Activated T-helper 1 cell treated with anti-CD3 and anti-CD28 coated beads, Interleukin-12 subunit alpha, Interleukin-12 subunit beta, Interleukin-2, Interleukin-4 antibody, amounts not matched to agents 30 ng/mL and 10 ng/mL and 1 ng/mL, durations not matched to agents 14 hours and 24 hours and 36 hours (primary cell): Measurements from ENCODE around the gene RAB15. TPM values are rescaled to one million over a fixed set of nuclear protein-coding genes. Genes with fewer than 3 reads are reported as not detected.
A peak's percentile ranks its signal among the peaks of the same experiment; 100 is the strongest.

Experiments
- DNase-seq: peaks from one replicate; pipeline ENCODE4 v3.0.0; 2021; ENCODE audit warnings: low spot score
- H3K27ac Mint-ChIP-seq: one replicate; pipeline ENCODE4 v1.8.0; 2021; ENCODE audit warnings: mild to moderate bottlenecking, mixed read lengths
- H3K27me3 Mint-ChIP-seq: one replicate; pipeline ENCODE4 v1.8.0; 2022; ENCODE audit warnings: mild to moderate bottlenecking, moderate library complexity, mixed read lengths; ENCODE audit not compliant: insufficient read depth
- H3K36me3 Mint-ChIP-seq: one replicate; pipeline ENCODE4 v1.8.0; 2021; ENCODE audit warnings: low read depth, mixed read lengths
- H3K4me1 Mint-ChIP-seq: one replicate; pipeline ENCODE4 v1.8.0; 2021; ENCODE audit warnings: low read depth, mixed read lengths
- H3K4me3 Mint-ChIP-seq: one replicate; pipeline ENCODE4 v1.8.0; 2021; ENCODE audit warnings: mild to moderate bottlenecking, moderate library complexity, mixed read lengths
- H3K9me3 Mint-ChIP-seq: one replicate; pipeline ENCODE4 v1.8.0; 2021; ENCODE audit warnings: mixed read lengths
- intact Hi-C: fragments of 100-400 bp; cut with micrococcal nuclease; formaldehyde crosslinking; loops from one replicate; pipeline ENCODE4 v1.15.1; 2024
- total RNA-seq: library from RNA; stranded (reverse); gene quantifications from 2 replicates; pipeline ENCODE4 v1.2.3, GENCODE V29; 2022

The RAB15 gene
- total RNA-seq, 1 donor from 2014 or later: 5.7 TPM

DNA sequence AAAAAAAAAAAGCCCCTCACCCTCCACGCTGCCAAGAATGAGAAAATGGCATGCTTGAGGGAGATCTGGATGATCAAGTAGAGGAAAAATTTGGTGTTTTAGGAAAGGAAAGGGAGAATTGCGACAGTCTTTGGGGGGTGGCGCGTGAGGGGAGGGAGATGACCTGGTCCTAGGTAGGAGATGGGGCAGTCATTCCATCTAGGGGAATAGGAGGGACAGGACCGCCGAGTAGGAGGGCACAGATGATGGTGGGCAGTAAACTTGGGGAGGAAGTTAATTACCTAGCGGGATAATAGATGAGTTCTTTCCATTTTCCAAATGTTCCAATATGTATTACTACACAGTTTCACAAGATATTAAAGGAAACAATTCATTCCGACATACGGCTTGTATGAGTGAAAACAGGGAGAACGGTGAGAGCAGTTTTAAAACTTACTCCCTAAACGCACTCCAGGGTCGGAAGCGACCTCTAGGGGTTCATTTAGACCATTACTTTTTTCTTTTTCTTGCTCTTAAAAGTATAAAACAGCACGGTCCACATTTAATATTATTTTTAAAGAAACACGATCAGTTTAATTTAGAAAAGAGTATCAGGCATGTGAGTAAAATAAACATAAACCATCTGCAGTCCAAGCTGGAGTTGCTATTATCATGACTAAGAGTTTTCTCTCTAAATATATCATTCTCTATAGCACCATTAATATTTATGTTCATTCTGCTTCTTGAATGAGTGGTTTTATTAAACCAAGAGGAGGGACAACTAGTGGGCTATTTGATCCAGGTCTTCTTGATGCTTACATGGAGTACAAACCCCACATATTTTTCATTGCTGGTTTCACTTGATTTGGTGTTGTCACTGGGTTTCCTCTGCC is 11.5 kb upstream of the RAB15 start:
- no peaks in the 10 kb centered on the region for H3K9me3 Mint-ChIP-seq
- peaks cover 29% of the 10 kb centered on the region for H3K27me3 Mint-ChIP-seq
- peaks cover 26% of the 10 kb centered on the region for H3K4me1 Mint-ChIP-seq
- intact Hi-C loops: loop anchor here (1.0 kb wide), 1 partner anchor 160 kb away; no protein-coding TSS in a partner anchor
- H3K4me3 Mint-ChIP-seq: peak overlapping the region; percentile 41
- H3K36me3 Mint-ChIP-seq: peaks cover under 1% of the 10 kb centered on the region
- no peak for DNase-seq
- H3K27ac Mint-ChIP-seq: no peak overlapping the region

DNA sequence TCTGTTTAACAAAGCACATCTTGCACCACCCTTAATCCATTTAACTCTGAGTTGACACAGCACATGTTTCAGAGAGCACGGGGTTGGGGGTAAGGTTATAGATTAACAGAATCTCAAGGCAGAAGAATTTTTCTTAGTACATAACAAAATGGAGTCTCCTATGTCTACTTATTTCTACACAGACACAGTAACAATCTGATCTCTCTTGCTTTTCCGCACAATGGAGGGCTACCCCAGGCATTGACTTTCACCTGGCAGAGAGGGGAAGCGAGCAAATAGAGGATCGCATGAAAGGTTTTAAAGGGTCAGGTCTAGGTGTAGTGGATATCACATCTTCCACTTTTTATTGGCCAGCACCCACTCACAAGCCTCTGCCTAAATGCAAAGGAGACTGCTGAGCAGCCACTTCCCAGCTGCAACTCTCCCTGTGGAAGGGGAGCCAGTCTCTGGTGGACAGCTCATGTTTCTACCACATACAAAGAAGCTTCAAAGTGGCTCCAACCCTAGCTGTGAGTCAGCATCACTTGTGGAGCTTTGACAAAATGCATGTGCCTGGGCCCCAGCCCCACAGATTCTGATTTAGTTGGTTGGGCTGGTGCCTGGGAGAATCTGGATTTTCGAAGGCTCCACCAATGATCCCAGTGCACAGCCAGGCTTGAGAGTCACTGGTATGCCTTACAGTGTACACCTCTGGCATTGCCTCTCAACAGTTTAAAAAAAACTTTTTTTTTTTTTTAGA is 7.4 kb upstream of the RAB15 start:
- Mint-ChIP-seq H3K9me3 (no peaks in the 10 kb centered on the region), H3K27ac (no peak overlapping the region), H3K4me1 (peaks cover 7% of the 10 kb centered on the region), H3K4me3 (no peak overlapping the region), H3K27me3 (peaks cover 36% of the 10 kb centered on the region), H3K36me3 (no peaks in the 10 kb centered on the region)
- intact Hi-C loops: no loop called here
- DNase-seq: no peak

DNA sequence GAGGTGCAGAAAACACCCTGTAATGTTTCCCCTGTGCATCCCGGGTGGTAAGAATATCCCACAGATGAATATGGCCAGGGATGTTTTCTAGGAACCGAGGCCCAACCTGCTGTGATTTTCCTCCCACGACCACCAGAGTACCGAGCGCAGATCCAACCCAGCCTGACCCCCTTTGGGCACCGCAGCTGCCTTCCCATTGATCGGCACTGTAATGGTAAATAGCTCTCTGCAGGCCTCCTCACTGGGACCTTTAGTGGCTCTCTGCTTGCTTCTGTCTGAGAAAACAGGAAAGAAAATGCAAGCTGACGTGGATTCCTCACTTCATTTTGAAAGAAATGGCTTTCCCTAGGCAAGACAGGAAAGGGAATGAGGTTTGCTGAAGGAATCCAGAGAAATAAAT is 2.4 kb upstream of the RAB15 start:
- intact Hi-C loops: loop anchor here (5.0 kb wide), 1 partner anchor 47 kb away; no protein-coding TSS in a partner anchor
- Mint-ChIP-seq H3K9me3 (no peaks in the 10 kb centered on the region), H3K4me3 (peak overlapping the region; percentile 39), H3K4me1 (no peaks in the 10 kb centered on the region), H3K27me3 (peaks cover 40% of the 10 kb centered on the region), H3K36me3 (no peaks in the 10 kb centered on the region), H3K27ac (no peak overlapping the region)
- DNase-seq: no peak

DNA sequence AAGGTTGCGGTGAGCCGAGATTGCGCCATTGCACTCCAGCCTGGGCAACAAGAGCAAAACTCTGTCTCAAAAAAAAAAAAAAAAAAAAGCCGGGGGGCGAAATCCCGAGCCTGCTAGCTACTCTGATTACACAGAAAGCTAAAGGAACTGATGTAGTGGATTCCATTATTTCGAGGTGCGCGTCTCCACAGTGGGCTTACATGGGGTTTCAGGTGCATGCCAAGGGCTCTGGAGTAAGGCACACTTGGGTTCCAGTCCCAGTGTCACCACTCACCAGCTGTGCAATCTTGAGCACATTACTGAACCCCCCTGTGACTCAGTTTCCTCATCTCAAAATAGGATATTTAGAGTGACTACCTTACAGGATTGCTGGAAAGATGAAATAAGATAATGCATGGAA is 1.7 kb upstream of the RAB15 start:
- DNase-seq: no peak
- H3K27ac Mint-ChIP-seq: no peak overlapping the region
- no peaks in the 10 kb centered on the region for H3K9me3 Mint-ChIP-seq
- H3K4me1 Mint-ChIP-seq: no peaks in the 10 kb centered on the region
- no peak overlapping the region for H3K4me3 Mint-ChIP-seq
- intact Hi-C loops: loop anchor here (5.0 kb wide), 1 partner anchor 47 kb away; no protein-coding TSS in a partner anchor
- peaks cover 37% of the 10 kb centered on the region for H3K27me3 Mint-ChIP-seq
- no peaks in the 10 kb centered on the region for H3K36me3 Mint-ChIP-seq

DNA sequence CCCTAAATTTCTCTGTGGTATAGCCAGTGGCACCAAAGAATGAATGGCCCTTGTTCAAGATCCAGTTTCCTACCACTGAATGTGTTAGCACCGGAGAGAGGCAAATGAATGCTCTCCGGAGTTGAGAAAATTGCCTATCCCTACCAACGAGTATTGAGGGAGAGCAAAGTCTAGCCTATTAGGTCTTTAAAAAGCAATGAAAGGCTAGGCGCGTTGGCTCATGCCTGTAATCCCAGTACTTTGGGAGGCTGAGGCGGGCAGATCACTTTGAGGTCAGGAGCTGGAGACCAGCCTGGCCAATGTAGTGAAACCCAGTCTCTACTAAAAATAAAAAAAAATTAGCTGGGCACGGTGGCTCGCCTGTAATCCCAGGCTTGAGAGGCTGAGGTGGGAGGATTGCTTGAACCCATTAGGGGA is 898 bp upstream of the RAB15 start:
- no peaks in the 10 kb centered on the region for H3K9me3 Mint-ChIP-seq
- DNase-seq: no peak
- H3K4me3 Mint-ChIP-seq: peak overlapping the region; percentile 84
- H3K27me3 Mint-ChIP-seq: peaks cover 33% of the 10 kb centered on the region
- no peaks in the 10 kb centered on the region for H3K36me3 Mint-ChIP-seq
- H3K27ac Mint-ChIP-seq: no peak overlapping the region
- intact Hi-C loops: loop anchor here (5.0 kb wide), 1 partner anchor 46 kb away; no protein-coding TSS in a partner anchor
- no peaks in the 10 kb centered on the region for H3K4me1 Mint-ChIP-seq

DNA sequence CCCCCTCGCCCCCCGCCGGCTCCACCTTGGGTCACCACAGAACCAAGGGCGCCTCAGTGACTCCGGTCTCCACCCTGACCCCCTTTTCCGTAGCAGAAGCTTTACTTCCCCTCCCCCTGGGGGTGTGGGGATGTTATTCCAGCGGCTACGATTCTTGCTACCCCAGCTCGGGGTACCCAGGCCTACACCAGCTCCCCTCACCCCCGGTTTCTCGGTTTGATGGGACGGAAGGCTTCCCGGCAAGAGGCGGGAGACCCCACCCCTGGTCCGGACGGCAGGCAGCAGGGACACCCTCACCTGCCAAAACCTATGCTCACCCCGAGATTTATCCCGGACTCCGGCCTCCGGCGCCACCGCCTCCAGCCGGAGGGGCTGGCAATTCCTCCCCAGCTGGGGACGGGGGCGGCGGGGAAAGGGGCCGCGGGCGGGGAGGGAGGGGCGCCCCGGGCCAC is 619 bp downstream of the RAB15 start:
- Mint-ChIP-seq H3K27me3 (peaks cover 31% of the 10 kb centered on the region), H3K27ac (no peak overlapping the region), H3K9me3 (no peaks in the 10 kb centered on the region), H3K36me3 (no peaks in the 10 kb centered on the region), H3K4me3 (peak overlapping the region; percentile 74), H3K4me1 (no peaks in the 10 kb centered on the region)
- no peak for DNase-seq
- intact Hi-C loops: loop anchor here (5.0 kb wide), 1 partner anchor 44 kb away; no protein-coding TSS in a partner anchor

DNA sequence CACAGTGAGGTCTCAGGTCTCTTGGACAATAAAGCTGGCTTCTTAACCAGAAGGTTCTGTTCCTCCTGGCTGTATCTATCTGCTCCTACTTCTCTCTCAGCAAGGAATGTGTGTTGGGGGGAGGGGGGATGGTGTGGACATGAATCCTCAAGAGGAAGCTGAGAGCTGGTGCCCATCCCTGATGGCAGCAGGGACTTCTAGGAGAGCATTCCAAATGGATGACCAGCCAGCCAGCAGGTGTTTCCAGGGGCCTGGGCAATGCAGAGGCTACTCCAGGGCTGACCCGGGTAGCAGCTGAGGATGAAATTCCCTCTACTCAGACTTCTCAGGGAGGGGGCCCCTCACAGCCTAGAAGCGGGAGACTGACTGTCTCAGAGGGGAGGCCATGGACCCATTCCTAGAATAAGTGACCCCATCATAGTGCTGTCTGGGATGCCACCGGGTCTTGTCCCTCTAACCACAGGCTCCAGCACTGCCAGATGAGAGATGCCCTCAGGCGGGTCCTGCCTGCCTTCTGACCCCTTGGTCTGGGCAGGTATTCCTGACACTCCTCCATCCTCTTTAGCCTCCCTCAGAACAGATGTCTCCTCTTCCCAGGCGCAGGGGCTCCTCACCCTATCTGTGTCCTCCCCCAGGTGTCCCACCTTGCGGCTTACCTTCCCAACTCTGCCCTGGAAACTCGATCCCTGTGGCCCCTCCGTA is 1.2 kb downstream of the RAB15 start:
- no peaks in the 10 kb centered on the region for H3K36me3 Mint-ChIP-seq
- no peak for DNase-seq
- H3K27me3 Mint-ChIP-seq: peaks cover 26% of the 10 kb centered on the region
- H3K4me1 Mint-ChIP-seq: no peaks in the 10 kb centered on the region
- H3K4me3 Mint-ChIP-seq: peak overlapping the region; percentile 74
- intact Hi-C loops: loop anchor here (5.0 kb wide), 1 partner anchor 44 kb away; no protein-coding TSS in a partner anchor
- no peaks in the 10 kb centered on the region for H3K9me3 Mint-ChIP-seq
- no peak overlapping the region for H3K27ac Mint-ChIP-seq

DNA sequence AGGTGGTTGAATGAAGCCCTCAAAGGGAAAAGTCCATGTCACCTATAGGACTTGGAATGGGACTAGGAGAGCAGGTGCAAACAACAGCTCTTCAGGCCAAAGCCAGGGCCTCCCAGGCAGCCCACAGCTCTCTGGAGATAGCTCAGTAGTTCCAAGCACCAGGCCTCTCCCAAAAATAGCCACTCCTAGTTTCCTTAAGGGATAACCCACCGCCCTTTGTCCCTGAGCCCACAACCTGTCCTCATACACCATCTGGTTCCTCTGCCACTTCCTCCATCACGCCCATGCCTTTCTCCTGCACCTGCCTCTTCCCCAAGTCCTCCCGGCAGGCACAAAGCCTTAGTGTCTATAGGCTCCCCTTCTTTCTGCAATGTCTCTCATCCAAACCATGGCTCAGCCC is 2.1 kb downstream of the RAB15 start:
- Mint-ChIP-seq H3K4me1 (no peaks in the 10 kb centered on the region), H3K9me3 (no peaks in the 10 kb centered on the region), H3K27ac (no peak overlapping the region), H3K4me3 (peak overlapping the region; percentile 74), H3K27me3 (peaks cover 26% of the 10 kb centered on the region), H3K36me3 (no peaks in the 10 kb centered on the region)
- intact Hi-C loops: loop anchor here (5.0 kb wide), 1 partner anchor 43 kb away; no protein-coding TSS in a partner anchor
- no peak for DNase-seq

DNA sequence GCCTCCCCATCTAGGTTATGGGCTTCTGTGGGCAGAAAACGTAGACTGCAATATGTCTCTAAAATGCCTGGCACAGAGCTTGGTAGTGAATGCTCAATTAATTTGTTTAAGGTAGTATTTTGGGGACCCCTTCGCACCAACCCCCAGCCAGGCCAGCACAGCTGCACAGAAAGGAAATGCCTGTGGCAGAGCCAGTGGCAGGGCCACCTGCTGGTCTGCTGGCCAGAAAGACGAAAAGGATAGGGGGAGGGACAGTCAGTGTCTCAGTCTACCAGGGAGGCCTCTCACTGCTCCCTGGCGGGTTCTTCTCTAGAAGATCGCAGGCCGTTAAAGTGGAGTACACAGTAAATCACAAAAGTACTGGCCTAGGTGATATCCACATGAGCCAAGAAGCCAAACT is 3.5 kb downstream of the RAB15 start:
- no peaks in the 10 kb centered on the region for H3K36me3 Mint-ChIP-seq
- no peak for DNase-seq
- H3K4me3 Mint-ChIP-seq: no peak overlapping the region
- peaks cover 24% of the 10 kb centered on the region for H3K27me3 Mint-ChIP-seq
- H3K9me3 Mint-ChIP-seq: no peaks in the 10 kb centered on the region
- H3K27ac Mint-ChIP-seq: no peak overlapping the region
- intact Hi-C loops: no loop called here
- H3K4me1 Mint-ChIP-seq: no peaks in the 10 kb centered on the region

DNA sequence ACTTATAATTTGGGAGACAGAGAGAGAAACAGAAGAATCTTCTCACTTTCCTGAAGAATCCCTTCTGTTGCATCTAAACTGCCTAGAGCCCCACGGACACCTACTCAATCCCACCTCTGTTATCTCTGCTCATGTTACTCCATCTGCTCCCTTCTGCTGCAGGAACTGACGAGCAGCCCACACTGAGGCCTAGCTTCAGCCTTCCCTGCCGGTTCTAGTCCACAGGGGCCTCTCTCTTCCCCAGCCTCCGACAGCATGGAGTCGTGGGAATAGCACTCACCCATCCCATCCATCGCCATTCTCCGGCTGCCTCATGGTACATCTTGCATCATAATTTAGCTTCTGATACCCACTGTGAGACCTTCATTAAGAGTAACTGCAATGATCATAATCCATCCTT is 4.0 kb downstream of the RAB15 start:
- intact Hi-C loops: no loop called here
- no peak overlapping the region for H3K4me3 Mint-ChIP-seq
- no peaks in the 10 kb centered on the region for H3K4me1 Mint-ChIP-seq
- H3K27me3 Mint-ChIP-seq: peaks cover 19% of the 10 kb centered on the region
- H3K36me3 Mint-ChIP-seq: no peaks in the 10 kb centered on the region
- no peak for DNase-seq
- H3K27ac Mint-ChIP-seq: no peak overlapping the region
- H3K9me3 Mint-ChIP-seq: no peaks in the 10 kb centered on the region

DNA sequence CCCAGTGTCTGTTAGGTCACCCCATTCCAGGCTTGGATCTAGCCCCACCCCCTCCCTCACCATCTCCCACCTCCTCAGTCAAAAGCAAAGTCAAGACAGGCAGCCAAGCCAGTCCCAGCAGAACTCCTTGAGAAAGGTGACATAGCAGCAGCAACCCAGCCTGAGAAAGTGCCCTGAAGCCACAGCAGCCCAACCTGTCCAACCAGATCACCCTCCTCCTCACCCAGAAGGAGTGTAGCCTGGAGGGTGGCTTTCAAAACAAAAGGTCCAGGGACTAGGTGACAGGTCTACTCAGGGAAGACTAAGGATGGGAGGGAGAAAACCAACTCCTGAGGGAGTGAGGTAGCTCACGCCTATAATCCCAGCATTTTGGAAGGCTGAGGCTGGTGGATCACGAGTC is 5.2 kb downstream of the RAB15 start:
- Mint-ChIP-seq H3K36me3 (no peaks in the 10 kb centered on the region), H3K27me3 (peaks cover 12% of the 10 kb centered on the region), H3K27ac (no peak overlapping the region), H3K4me1 (no peaks in the 10 kb centered on the region), H3K4me3 (no peak overlapping the region), H3K9me3 (no peaks in the 10 kb centered on the region)
- no peak for DNase-seq
- intact Hi-C loops: no loop called here

DNA sequence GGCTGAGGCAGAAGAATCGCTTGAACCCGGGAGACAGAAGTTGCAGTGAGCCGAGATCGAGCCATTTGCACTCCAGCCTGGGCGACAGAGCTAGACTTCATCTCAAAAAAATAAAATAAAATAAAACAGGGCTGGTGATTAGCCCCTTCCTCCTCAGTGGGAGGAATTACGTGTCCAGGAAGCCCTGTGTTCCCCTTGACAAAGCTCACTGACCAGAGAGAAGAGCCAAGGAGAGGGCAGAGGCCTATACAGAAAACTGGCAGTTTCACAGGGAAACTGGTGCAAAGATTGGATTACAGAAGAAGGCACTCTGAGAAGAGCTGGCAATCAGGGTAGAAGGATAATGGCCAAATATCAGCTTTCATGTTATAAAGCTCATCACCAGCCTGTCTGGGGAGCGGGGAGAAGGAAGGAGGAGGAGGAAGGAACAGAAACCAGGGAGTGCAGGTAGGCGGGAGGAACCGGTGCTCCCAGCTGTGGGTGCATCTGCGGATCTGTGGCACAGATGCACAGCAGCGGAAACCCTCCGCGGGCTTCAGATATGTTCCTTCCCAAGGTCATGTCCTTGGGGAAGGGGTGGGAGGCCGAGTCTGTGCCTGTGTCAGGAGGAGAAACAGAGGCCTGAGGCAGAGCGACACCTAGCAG is 6.7 kb downstream of the RAB15 start:
- H3K4me1 Mint-ChIP-seq: no peaks in the 10 kb centered on the region
- no peaks in the 10 kb centered on the region for H3K36me3 Mint-ChIP-seq
- H3K27me3 Mint-ChIP-seq: peaks cover 6% of the 10 kb centered on the region
- intact Hi-C loops: no loop called here
- no peak overlapping the region for H3K4me3 Mint-ChIP-seq
- DNase-seq: no peak
- no peaks in the 10 kb centered on the region for H3K9me3 Mint-ChIP-seq
- no peak overlapping the region for H3K27ac Mint-ChIP-seq
